A673 (cell line): Measurements from ENCODE around the gene VCAN. TPM values are rescaled to one million over a fixed set of nuclear protein-coding genes. Genes with fewer than 3 reads are reported as not detected.

Source experiments
- BruUV-seq: library from RNA; stranded (reverse); fragments of 400-500 nt; replicated peaks from 2 replicates; lab custom pipeline; 2021; lab: Mats Ljungman, UMichigan
- CTCF ChIA-PET: fragments of 300-600 bp; sonication (Branson Sonifier 250); formaldehyde crosslinking; loops from one replicate; lab custom pipeline; 2022; ENCODE audit warnings: antibody characterized with exemption; lab: Charles Lee
- POLR2A ChIA-PET: fragments of 300-600 bp; sonication (Branson Sonifier 250); formaldehyde crosslinking; loops from one replicate; lab custom pipeline; 2022; ENCODE audit warnings: antibody characterized with exemption; ENCODE audit not compliant: low non-redundant PET; lab: Charles Lee
- DNase-seq: peaks from one replicate; pipeline ENCODE4 v3.0.0-alpha.2; 2015; ENCODE audit warnings: low spot score
- H3K27ac ChIP-seq: fragments of 200-600 bp; sonication (generic); 2 replicates; pipeline ENCODE4 v1.5.1; 2016; ENCODE audit warnings: mixed run types, low read depth, mild to moderate bottlenecking, mixed read lengths, antibody characterized with exemption, low read length; ENCODE audit not compliant: poor library complexity, severe bottlenecking
- H3K27me3 ChIP-seq: fragments of 200-600 bp; sonication (generic); replicated peaks from 2 replicates; pipeline ENCODE4 v1.6.1; 2017; ENCODE audit warnings: mixed run types, low read depth, mild to moderate bottlenecking, mixed read lengths, antibody characterized with exemption, low read length; ENCODE audit not compliant: insufficient read depth, poor library complexity
- H3K36me3 ChIP-seq: fragments of 200-600 bp; sonication (generic); 2 replicates; pipeline ENCODE4 v1.6.1; 2016; ENCODE audit warnings: mixed run types, mild to moderate bottlenecking, mixed read lengths, antibody characterized with exemption, low read length; ENCODE audit not compliant: insufficient read depth, poor library complexity, severe bottlenecking
- H3K4me1 ChIP-seq: fragments of 200-600 bp; sonication (generic); 2 replicates; pipeline ENCODE4 v1.6.1; 2017; ENCODE audit warnings: mixed run types, mild to moderate bottlenecking, mixed read lengths, antibody characterized with exemption, low read length; ENCODE audit not compliant: insufficient read depth, poor library complexity, severe bottlenecking
- H3K4me3 ChIP-seq: fragments of 200-600 bp; sonication (generic); 2 replicates; pipeline ENCODE4 v1.5.1; 2016; ENCODE audit warnings: low read depth, mixed run types, mild to moderate bottlenecking, mixed read lengths, low read length; ENCODE audit not compliant: poor library complexity, severe bottlenecking
- H3K9me3 ChIP-seq: fragments of 200-600 bp; sonication (generic); 2 replicates; pipeline ENCODE4 v1.6.1; 2016; ENCODE audit warnings: mixed run types, low read depth, mild to moderate bottlenecking, mixed read lengths, antibody characterized with exemption, low read length; ENCODE audit not compliant: poor library complexity, severe bottlenecking
- EZH2 ChIP-seq: fragments of 200-600 bp; sonication (generic); IDR thresholded peaks from 2 replicates; pipeline ENCODE4 v1.6.1; 2017; ENCODE audit warnings: borderline replicate concordance, low read depth, mild to moderate bottlenecking, mixed read lengths, antibody characterized with exemption, low read length; ENCODE audit not compliant: poor library complexity, severe bottlenecking
- intact Hi-C: fragments of 100-400 bp; cut with micrococcal nuclease; formaldehyde crosslinking; loops from one replicate; pipeline ENCODE4 v1.10.0; 2022; ENCODE audit not compliant: unreplicated experiment
- total RNA-seq: library from RNA; stranded (reverse); gene quantifications from 2 replicates; pipeline ENCODE4 v1.2.3, GENCODE V29; 2021
- TF ChIP-seq, protein P1 (sequence below): fragments of 300-800, 200-600 bp; sonication (generic); conservative IDR thresholded peaks from 2 replicates; pipeline ENCODE4 v1.5.1; 2017; ENCODE audit warnings: low read depth, mild to moderate bottlenecking, antibody characterized with exemption, low read length, moderate library complexity, mixed read lengths

VCAN gene
- total RNA-seq, 1 experiment from 2014 or later: 0.90 TPM

DNA sequence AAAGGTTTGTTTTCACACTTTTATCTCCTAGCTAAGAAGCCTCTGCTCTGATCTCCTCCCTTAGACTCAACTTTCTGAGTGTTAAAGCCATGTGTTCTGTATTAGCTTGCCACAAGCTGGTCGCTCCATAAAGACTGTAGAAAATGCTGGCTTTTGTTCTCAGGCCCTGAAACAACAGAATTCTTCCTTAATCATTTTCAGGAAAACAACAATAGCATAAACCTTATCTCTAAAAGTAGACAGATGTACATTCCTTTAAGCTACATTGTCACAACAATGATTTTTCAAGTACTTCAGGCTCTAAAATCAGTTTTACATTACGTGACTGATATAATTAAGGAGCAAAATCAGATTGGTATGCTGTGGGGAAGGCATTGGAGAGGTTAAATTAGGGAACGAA is 41.9 kb downstream of the VCAN start:
- intact Hi-C loops: no loop called here
- no peak for DNase-seq
- Histone ChIP-seq H3K27me3 (no peaks in the 10 kb centered on the region), H3K27ac (no peak overlapping the region), H3K36me3 (no peaks in the 10 kb centered on the region), H3K4me1 (no peaks in the 10 kb centered on the region), H3K9me3 (no peaks in the 10 kb centered on the region), H3K4me3 (no peak overlapping the region)
- ChIA-PET POLR2A (no interaction called here), CTCF (no interaction called here)
- no TSS peak for BruUV-seq
- no peak for TF ChIP-seq EZH2
- TF ChIP-seq, protein P1, sequence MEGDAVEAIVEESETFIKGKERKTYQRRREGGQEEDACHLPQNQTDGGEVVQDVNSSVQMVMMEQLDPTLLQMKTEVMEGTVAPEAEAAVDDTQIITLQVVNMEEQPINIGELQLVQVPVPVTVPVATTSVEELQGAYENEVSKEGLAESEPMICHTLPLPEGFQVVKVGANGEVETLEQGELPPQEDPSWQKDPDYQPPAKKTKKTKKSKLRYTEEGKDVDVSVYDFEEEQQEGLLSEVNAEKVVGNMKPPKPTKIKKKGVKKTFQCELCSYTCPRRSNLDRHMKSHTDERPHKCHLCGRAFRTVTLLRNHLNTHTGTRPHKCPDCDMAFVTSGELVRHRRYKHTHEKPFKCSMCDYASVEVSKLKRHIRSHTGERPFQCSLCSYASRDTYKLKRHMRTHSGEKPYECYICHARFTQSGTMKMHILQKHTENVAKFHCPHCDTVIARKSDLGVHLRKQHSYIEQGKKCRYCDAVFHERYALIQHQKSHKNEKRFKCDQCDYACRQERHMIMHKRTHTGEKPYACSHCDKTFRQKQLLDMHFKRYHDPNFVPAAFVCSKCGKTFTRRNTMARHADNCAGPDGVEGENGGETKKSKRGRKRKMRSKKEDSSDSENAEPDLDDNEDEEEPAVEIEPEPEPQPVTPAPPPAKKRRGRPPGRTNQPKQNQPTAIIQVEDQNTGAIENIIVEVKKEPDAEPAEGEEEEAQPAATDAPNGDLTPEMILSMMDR: no peak

DNA sequence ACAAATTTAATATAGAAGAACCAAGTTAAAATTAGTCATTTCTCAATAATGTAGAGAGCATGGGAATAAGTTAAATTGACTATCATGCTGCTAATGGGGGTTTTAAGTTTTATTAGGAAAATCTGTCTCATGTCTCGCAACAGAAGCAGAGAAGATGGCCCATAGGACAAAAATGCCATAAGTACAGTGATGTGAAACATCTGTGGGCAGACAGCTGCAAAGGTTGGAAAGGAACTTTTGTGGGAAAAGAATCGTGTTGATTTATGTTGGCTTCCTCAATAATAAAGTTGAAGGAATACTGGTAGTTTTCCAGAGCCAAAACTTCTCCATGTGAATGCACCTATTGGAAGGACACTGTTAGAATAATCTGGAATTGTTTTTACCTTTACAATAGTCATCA is 44.8 kb downstream of the VCAN start:
- Histone ChIP-seq H3K4me1 (no peaks in the 10 kb centered on the region), H3K4me3 (no peak overlapping the region), H3K27me3 (no peaks in the 10 kb centered on the region), H3K27ac (no peak overlapping the region), H3K9me3 (no peaks in the 10 kb centered on the region), H3K36me3 (no peaks in the 10 kb centered on the region)
- CTCF ChIA-PET: no interaction called here
- TF ChIP-seq, protein P1: no peak
- no peak for TF ChIP-seq EZH2
- POLR2A ChIA-PET: no interaction called here
- no peak for DNase-seq
- BruUV-seq: no TSS peak
- intact Hi-C loops: no loop called here

DNA sequence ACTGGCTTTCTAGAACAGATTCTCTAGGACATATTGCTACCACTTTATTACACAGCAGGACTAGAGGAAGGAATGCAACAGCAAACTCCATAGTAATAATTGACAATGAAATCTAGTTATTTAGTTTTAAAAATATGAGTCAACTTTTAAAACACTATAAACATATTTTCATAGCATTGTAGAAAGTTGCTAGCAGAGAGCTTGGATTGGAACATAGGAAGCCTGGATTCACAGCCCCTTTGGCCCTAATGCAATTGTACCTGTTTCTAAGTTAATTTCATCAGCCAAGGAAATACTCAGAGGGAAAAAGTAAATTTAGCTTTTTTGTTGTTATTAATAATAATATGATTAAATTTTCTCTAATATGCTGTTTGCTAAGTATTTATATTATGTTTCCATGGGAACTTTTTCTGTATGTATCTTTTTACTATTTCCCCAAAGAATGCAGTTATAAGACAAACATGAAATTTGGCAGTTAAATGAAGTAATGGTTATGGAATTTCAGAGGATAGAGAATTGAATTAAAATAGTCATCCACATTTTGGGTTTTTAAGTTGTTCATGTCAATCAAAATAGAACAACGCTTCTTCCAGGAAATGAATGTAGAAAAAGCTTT is 45.6 kb downstream of the VCAN start:
- intact Hi-C loops: no loop called here
- BruUV-seq: no TSS peak
- no peaks in the 10 kb centered on the region for H3K4me1 ChIP-seq
- H3K9me3 ChIP-seq: no peaks in the 10 kb centered on the region
- DNase-seq: no peak
- TF ChIP-seq EZH2: no peak
- TF ChIP-seq, protein P1: no peak
- CTCF ChIA-PET: no interaction called here
- no peak overlapping the region for H3K4me3 ChIP-seq
- no peaks in the 10 kb centered on the region for H3K36me3 ChIP-seq
- POLR2A ChIA-PET: no interaction called here
- H3K27me3 ChIP-seq: no peaks in the 10 kb centered on the region
- no peak overlapping the region for H3K27ac ChIP-seq
